ENCODE results near the gene PRKN. TPM values are rescaled to one million over a fixed set of nuclear protein-coding genes. Genes with fewer than 3 reads are reported as not detected.

PRKN gene
- total and polyA plus RNA-seq, 2 donors (not counting 1 experiment from before 2014, with no cell fraction given): 0.43 to 4.6 TPM

DNA sequence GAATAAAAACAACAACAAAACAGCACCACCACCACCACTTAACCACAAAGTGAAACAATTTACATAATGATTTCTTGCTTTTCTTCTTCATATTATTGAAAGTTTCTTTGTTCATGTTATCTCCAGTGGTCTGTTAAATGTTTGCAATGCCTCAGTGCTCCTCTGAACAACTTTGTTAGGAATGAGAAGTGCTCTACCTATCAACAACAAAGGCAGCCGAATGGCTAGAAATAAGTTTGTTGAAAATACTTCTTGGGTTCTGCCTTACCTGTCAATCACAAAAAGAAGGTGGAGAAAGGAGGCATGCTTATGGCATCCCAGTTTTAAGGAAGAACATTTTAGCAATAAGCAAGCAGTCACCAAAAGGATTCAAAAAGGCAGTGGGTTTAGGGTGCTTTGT lies 490.2 kb downstream of the PRKN start:
- no peak overlapping the region for H2AFZ ChIP-seq (ENCODE audit: low read length)
- H3K4me3 ChIP-seq (replicated peaks in 1 of 4; ENCODE audit: control extremely low read depth in 1 of 4, insufficient read depth in 1 of 4, low read depth in 3 of 4, low read length in 4 of 4): no peak overlapping the region
- no peak for DNase-seq (ENCODE audit: low read depth in 2 of 2)
- no peak overlapping the region for H3K4me2 ChIP-seq (ENCODE audit: extremely low read depth, insufficient read depth, low read length)
- H3K79me2 ChIP-seq (ENCODE audit: control insufficient read depth, insufficient read depth, low read length): no peaks in the 10 kb centered on the region
- no peak overlapping the region for H3K27ac ChIP-seq (ENCODE audit: insufficient read depth, low read length)
- no peaks in the 10 kb centered on the region for H3K27me3 ChIP-seq (ENCODE audit: control insufficient read depth, insufficient read depth, low read length)
- no peaks in the 10 kb centered on the region for H3K9me3 ChIP-seq (ENCODE audit: control insufficient read depth, insufficient read depth, low read depth, low read length)
- TF ChIP-seq, protein P1, sequence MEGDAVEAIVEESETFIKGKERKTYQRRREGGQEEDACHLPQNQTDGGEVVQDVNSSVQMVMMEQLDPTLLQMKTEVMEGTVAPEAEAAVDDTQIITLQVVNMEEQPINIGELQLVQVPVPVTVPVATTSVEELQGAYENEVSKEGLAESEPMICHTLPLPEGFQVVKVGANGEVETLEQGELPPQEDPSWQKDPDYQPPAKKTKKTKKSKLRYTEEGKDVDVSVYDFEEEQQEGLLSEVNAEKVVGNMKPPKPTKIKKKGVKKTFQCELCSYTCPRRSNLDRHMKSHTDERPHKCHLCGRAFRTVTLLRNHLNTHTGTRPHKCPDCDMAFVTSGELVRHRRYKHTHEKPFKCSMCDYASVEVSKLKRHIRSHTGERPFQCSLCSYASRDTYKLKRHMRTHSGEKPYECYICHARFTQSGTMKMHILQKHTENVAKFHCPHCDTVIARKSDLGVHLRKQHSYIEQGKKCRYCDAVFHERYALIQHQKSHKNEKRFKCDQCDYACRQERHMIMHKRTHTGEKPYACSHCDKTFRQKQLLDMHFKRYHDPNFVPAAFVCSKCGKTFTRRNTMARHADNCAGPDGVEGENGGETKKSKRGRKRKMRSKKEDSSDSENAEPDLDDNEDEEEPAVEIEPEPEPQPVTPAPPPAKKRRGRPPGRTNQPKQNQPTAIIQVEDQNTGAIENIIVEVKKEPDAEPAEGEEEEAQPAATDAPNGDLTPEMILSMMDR (conservative IDR thresholded peaks at IDR 0.05 in 1 of 2, IDR thresholded peaks at IDR 0.05 in 1 of 2; ENCODE audit: low read depth in 1 of 2, low read length in 2 of 2): no peak
- TF ChIP-seq EZH2 (IDR thresholded peaks at IDR 0.05; ENCODE audit: low read length, missing control alignments): no peak
- no peaks in the 10 kb centered on the region for H3K4me1 ChIP-seq (ENCODE audit: control insufficient read depth, extremely low read depth, insufficient read depth, low read length)
- H3K9ac ChIP-seq (ENCODE audit: insufficient read depth, low read length): no peak overlapping the region
- no peaks in the 10 kb centered on the region for H4K20me1 ChIP-seq (ENCODE audit: control insufficient read depth, extremely low read depth, insufficient read depth, low read length)
- H3K36me3 ChIP-seq (ENCODE audit: control insufficient read depth, insufficient read depth, low read length): no peaks in the 10 kb centered on the region

GRCh38 chr6:162234631-162235030 lies 492.9 kb downstream of the PRKN start:
- TF ChIP-seq EZH2 (IDR thresholded peaks at IDR 0.05; ENCODE audit: low read length, missing control alignments): no peak
- TF ChIP-seq, protein P1 (conservative IDR thresholded peaks at IDR 0.05 in 1 of 2, IDR thresholded peaks at IDR 0.05 in 1 of 2; ENCODE audit: low read depth in 1 of 2, low read length in 2 of 2): no peak
- Histone ChIP-seq H3K79me2 (ENCODE audit: control insufficient read depth, insufficient read depth, low read length) (no peaks in the 10 kb centered on the region), H3K9ac (ENCODE audit: insufficient read depth, low read length) (no peak overlapping the region), H3K36me3 (ENCODE audit: control insufficient read depth, insufficient read depth, low read length) (no peaks in the 10 kb centered on the region), H3K9me3 (ENCODE audit: control insufficient read depth, insufficient read depth, low read depth, low read length) (no peaks in the 10 kb centered on the region), H3K27ac (ENCODE audit: insufficient read depth, low read length) (no peak overlapping the region), H2AFZ (ENCODE audit: low read length) (no peak overlapping the region), H3K4me3 (replicated peaks in 1 of 4; ENCODE audit: control extremely low read depth in 1 of 4, insufficient read depth in 1 of 4, low read depth in 3 of 4, low read length in 4 of 4) (no peak overlapping the region), H3K4me2 (ENCODE audit: extremely low read depth, insufficient read depth, low read length) (no peak overlapping the region), H4K20me1 (ENCODE audit: control insufficient read depth, extremely low read depth, insufficient read depth, low read length) (no peaks in the 10 kb centered on the region), H3K4me1 (ENCODE audit: control insufficient read depth, extremely low read depth, insufficient read depth, low read length) (no peaks in the 10 kb centered on the region), H3K27me3 (ENCODE audit: control insufficient read depth, insufficient read depth, low read length) (no peaks in the 10 kb centered on the region)
- no peak for DNase-seq (ENCODE audit: low read depth in 2 of 2)

GRCh38 chr6:162230147-162230752 lies 497.3 kb downstream of the PRKN start:
- no peaks in the 10 kb centered on the region for H3K9me3 ChIP-seq (ENCODE audit: control insufficient read depth, insufficient read depth, low read depth, low read length)
- no peaks in the 10 kb centered on the region for H3K27me3 ChIP-seq (ENCODE audit: control insufficient read depth, insufficient read depth, low read length)
- TF ChIP-seq, protein P1 (conservative IDR thresholded peaks at IDR 0.05 in 1 of 2, IDR thresholded peaks at IDR 0.05 in 1 of 2; ENCODE audit: low read depth in 1 of 2, low read length in 2 of 2): no peak
- no peak for TF ChIP-seq EZH2 (IDR thresholded peaks at IDR 0.05; ENCODE audit: low read length, missing control alignments)
- no peak overlapping the region for H2AFZ ChIP-seq (ENCODE audit: low read length)
- H4K20me1 ChIP-seq (ENCODE audit: control insufficient read depth, extremely low read depth, insufficient read depth, low read length): no peaks in the 10 kb centered on the region
- no peaks in the 10 kb centered on the region for H3K4me1 ChIP-seq (ENCODE audit: control insufficient read depth, extremely low read depth, insufficient read depth, low read length)
- no peak overlapping the region for H3K4me2 ChIP-seq (ENCODE audit: extremely low read depth, insufficient read depth, low read length)
- no peaks in the 10 kb centered on the region for H3K36me3 ChIP-seq (ENCODE audit: control insufficient read depth, insufficient read depth, low read length)
- no peak overlapping the region for H3K27ac ChIP-seq (ENCODE audit: insufficient read depth, low read length)
- DNase-seq (ENCODE audit: low read depth in 2 of 2): no peak
- no peak overlapping the region for H3K4me3 ChIP-seq (replicated peaks in 1 of 4; ENCODE audit: control extremely low read depth in 1 of 4, insufficient read depth in 1 of 4, low read depth in 3 of 4, low read length in 4 of 4)
- H3K9ac ChIP-seq (ENCODE audit: insufficient read depth, low read length): no peak overlapping the region
- H3K79me2 ChIP-seq (ENCODE audit: control insufficient read depth, insufficient read depth, low read length): no peaks in the 10 kb centered on the region

Data from fibroblast of lung (primary cell).